Liver (tissue), 9 donors: ENCODE results near the gene JAGN1. TPM values are rescaled to one million over a fixed set of nuclear protein-coding genes. Genes with fewer than 3 reads are reported as not detected.

Experiments
- DNase-seq: peaks from one replicate; pipeline ENCODE4 v3.0.0-alpha.2; 2017; ENCODE audit warnings: low spot score
- H3K27ac ChIP-seq, 2 donors: one replicate each; pipeline ENCODE4 v1.7.0; 2013; ENCODE audit warnings: inconsistent platforms in 2 of 2, low read length in 2 of 2, control low read depth in 1 of 2, low read depth in 1 of 2, mild to moderate bottlenecking in 1 of 2
- H3K27me3 ChIP-seq, 4 donors: one replicate each; pipeline versions ENCODE4 v1.6.1 to v1.7.0; 2013; ENCODE audit warnings: low read length in 3 of 4, inconsistent platforms in 1 of 4, mild to moderate bottlenecking in 1 of 4, moderate library complexity in 1 of 4; ENCODE audit not compliant: control insufficient read depth in 4 of 4, insufficient read depth in 4 of 4
- H3K36me3 ChIP-seq, 4 donors: one replicate each; pipeline versions ENCODE4 v1.6.1 to v1.7.0; 2013; ENCODE audit warnings: low read length in 3 of 4, mild to moderate bottlenecking in 3 of 4, low read depth in 1 of 4, moderate library complexity in 1 of 4; ENCODE audit not compliant: control insufficient read depth in 4 of 4, insufficient read depth in 3 of 4
- H3K4me1 ChIP-seq, 4 donors: one replicate each; pipeline versions ENCODE4 v1.6.1 to v1.7.0; 2013; ENCODE audit warnings: low read length in 3 of 4, mild to moderate bottlenecking in 3 of 4, moderate library complexity in 1 of 4; ENCODE audit not compliant: control insufficient read depth in 4 of 4, insufficient read depth in 4 of 4
- H3K4me3 ChIP-seq, 3 donors: one replicate each; pipeline versions ENCODE4 v1.6.1 to v1.7.0; 2013; ENCODE audit warnings: low read length in 3 of 3, control low read depth in 1 of 3, low read depth in 1 of 3, mild to moderate bottlenecking in 1 of 3
- H3K9ac ChIP-seq, 2 donors: one replicate each; pipeline ENCODE4 v1.7.0; 2013; ENCODE audit warnings: low read length in 2 of 2, mild to moderate bottlenecking in 2 of 2, moderate library complexity in 2 of 2, control low read depth in 1 of 2, low read depth in 1 of 2
- H3K9me3 ChIP-seq, 4 donors: one replicate each; pipeline versions ENCODE4 v1.6.1 to v1.7.0; 2013; ENCODE audit warnings: low read length in 3 of 4; ENCODE audit not compliant: control insufficient read depth in 4 of 4
- FOXA1 ChIP-seq: IDR thresholded peaks from 2 replicates; pipeline ENCODE4 v1.6.1; 2016; ENCODE audit warnings: antibody characterized with exemption
- FOXA2 ChIP-seq: IDR thresholded peaks from 2 replicates; pipeline ENCODE4 v1.6.1; 2016; ENCODE audit warnings: antibody characterized with exemption
- GABPA ChIP-seq, 2 donors: IDR thresholded peaks in 1 of 2; conservative IDR thresholded peaks in 1 of 2; 2 replicates each; pipeline ENCODE4 v1.6.1; 2016; ENCODE audit warnings: antibody characterized with exemption in 2 of 2, mild to moderate bottlenecking in 1 of 2, moderate library complexity in 1 of 2
- HNF4A ChIP-seq, 2 donors: conservative IDR thresholded peaks; 2 replicates each; pipeline ENCODE4 v1.6.1; 2016; ENCODE audit warnings: antibody characterized with exemption in 2 of 2, mild to moderate bottlenecking in 2 of 2
- JUND ChIP-seq, 2 donors: IDR thresholded peaks; 2 replicates each; pipeline ENCODE4 v1.6.1; 2016; ENCODE audit warnings: antibody characterized with exemption in 2 of 2
- MAX ChIP-seq: IDR thresholded peaks from 2 replicates; pipeline ENCODE4 v1.6.1; 2016; ENCODE audit warnings: antibody characterized with exemption
- NR2F2 ChIP-seq: IDR thresholded peaks from 2 replicates; pipeline ENCODE4 v1.6.1; 2016; ENCODE audit warnings: antibody characterized with exemption
- RAD21 ChIP-seq, 2 donors: IDR thresholded peaks; 2 replicates each; pipeline ENCODE4 v1.6.1; 2016; ENCODE audit warnings: antibody characterized with exemption in 2 of 2, mild to moderate bottlenecking in 2 of 2
- RXRA ChIP-seq, 2 donors: IDR thresholded peaks; 2 replicates each; pipeline ENCODE4 v1.6.1; 2017 to 2018; ENCODE audit warnings: antibody characterized with exemption in 2 of 2, mild to moderate bottlenecking in 1 of 2
- SP1 ChIP-seq: IDR thresholded peaks from 2 replicates; pipeline ENCODE4 v1.6.1; 2018; ENCODE audit warnings: antibody characterized with exemption, mild to moderate bottlenecking
- YY1 ChIP-seq: IDR thresholded peaks from 2 replicates; pipeline ENCODE4 v1.6.1; 2016; ENCODE audit warnings: antibody characterized with exemption, mild to moderate bottlenecking
- WGBS: extraction: QIAGEN DNeasy Blood & Tissue Kit; methylation state at CpG from one replicate; pipeline ENCODE4 v1.1.7; 2013; 5-methylcytosine and 5-hydroxymethylcytosine counted together
- polyA plus RNA-seq, 2 donors: library from polyadenylated mRNA; stranded (reverse) in 1 of 2; unstranded in 1 of 2; fragments of 200-250 nt in 1 of 2; fragments of >200 nt in 1 of 2; fragmentation: Nextera tagmentation in 1 of 2; extraction: Ambion mirVana in 1 of 2; gene quantifications; one replicate each; pipeline versions ENCODE4 v1.2.1 to v1.2.3, GENCODE V29; 2013 to 2015
- total RNA-seq, 2 donors: library from RNA; depleted of rRNA; stranded (reverse); fragments of >200 nt; gene quantifications; one replicate each; pipeline ENCODE4 v1.2.3, GENCODE V29; 2014
- TF ChIP-seq, protein P1 (sequence below): IDR thresholded peaks from 2 replicates; pipeline ENCODE4 v1.6.1; 2016; ENCODE audit warnings: antibody characterized with exemption, mild to moderate bottlenecking
- TF ChIP-seq, protein P2 (sequence below): IDR thresholded peaks from 2 replicates; pipeline ENCODE4 v1.6.1; 2016; ENCODE audit warnings: antibody characterized with exemption
- TF ChIP-seq, protein P3 (sequence below): IDR thresholded peaks from 2 replicates; pipeline ENCODE4 v1.6.1; 2016; ENCODE audit warnings: antibody characterized with exemption
- donor health status: healthy.
- donor health status: healthy.
- donor health status: healthy.
- donor health status: healthy.
- donor health status: healthy.

JAGN1 gene
- total and polyA plus RNA-seq, 4 donors = 18.0 to 46.8 (median 30.6) TPM

- TF ChIP-seq, protein P1, sequence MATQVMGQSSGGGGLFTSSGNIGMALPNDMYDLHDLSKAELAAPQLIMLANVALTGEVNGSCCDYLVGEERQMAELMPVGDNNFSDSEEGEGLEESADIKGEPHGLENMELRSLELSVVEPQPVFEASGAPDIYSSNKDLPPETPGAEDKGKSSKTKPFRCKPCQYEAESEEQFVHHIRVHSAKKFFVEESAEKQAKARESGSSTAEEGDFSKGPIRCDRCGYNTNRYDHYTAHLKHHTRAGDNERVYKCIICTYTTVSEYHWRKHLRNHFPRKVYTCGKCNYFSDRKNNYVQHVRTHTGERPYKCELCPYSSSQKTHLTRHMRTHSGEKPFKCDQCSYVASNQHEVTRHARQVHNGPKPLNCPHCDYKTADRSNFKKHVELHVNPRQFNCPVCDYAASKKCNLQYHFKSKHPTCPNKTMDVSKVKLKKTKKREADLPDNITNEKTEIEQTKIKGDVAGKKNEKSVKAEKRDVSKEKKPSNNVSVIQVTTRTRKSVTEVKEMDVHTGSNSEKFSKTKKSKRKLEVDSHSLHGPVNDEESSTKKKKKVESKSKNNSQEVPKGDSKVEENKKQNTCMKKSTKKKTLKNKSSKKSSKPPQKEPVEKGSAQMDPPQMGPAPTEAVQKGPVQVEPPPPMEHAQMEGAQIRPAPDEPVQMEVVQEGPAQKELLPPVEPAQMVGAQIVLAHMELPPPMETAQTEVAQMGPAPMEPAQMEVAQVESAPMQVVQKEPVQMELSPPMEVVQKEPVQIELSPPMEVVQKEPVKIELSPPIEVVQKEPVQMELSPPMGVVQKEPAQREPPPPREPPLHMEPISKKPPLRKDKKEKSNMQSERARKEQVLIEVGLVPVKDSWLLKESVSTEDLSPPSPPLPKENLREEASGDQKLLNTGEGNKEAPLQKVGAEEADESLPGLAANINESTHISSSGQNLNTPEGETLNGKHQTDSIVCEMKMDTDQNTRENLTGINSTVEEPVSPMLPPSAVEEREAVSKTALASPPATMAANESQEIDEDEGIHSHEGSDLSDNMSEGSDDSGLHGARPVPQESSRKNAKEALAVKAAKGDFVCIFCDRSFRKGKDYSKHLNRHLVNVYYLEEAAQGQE = no peak
- TF ChIP-seq FOXA1 (no peak), HNF4A (conservative IDR thresholded peaks at IDR 0.05) (no peak)
- TF ChIP-seq, protein P2, sequence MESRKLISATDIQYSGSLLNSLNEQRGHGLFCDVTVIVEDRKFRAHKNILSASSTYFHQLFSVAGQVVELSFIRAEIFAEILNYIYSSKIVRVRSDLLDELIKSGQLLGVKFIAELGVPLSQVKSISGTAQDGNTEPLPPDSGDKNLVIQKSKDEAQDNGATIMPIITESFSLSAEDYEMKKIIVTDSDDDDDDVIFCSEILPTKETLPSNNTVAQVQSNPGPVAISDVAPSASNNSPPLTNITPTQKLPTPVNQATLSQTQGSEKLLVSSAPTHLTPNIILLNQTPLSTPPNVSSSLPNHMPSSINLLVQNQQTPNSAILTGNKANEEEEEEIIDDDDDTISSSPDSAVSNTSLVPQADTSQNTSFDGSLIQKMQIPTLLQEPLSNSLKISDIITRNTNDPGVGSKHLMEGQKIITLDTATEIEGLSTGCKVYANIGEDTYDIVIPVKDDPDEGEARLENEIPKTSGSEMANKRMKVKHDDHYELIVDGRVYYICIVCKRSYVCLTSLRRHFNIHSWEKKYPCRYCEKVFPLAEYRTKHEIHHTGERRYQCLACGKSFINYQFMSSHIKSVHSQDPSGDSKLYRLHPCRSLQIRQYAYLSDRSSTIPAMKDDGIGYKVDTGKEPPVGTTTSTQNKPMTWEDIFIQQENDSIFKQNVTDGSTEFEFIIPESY = no peak
Observed at GRCh38 chr3:9911863-9912262, 21.5 kb downstream of the JAGN1 start (continued).

GRCh38 chr3:9912294-9912935 is 22.0 kb downstream of the JAGN1 start:
- 33% methylated on average over 7 of the region's 7 CpGs for WGBS

More at GRCh38 chr3:9912294-9912935, 22.0 kb downstream of the JAGN1 start:
- TF ChIP-seq NR2F2 (no peak), HNF4A (conservative IDR thresholded peaks at IDR 0.05) (peak; percentile 46 to 78), FOXA2 (peak; percentile 52), RAD21 (IDR thresholded peaks at IDR 0.05) (peak; percentile 33 to 34), SP1 (peak; percentile 46), MAX (peak; percentile 61), GABPA (IDR thresholded peaks at IDR 0.05 in 1 of 2, conservative IDR thresholded peaks at IDR 0.05 in 1 of 2) (no peak), RXRA (IDR thresholded peaks at IDR 0.05) (peak; percentile 49 to 88), YY1 (peak; percentile 71), JUND (IDR thresholded peaks at IDR 0.05) (peak in 1 of 2 donors; percentile 57)
- TF ChIP-seq, protein P2 = peak; percentile 73
- TF ChIP-seq, protein P1 = peak; percentile 49
- TF ChIP-seq, protein P3, sequence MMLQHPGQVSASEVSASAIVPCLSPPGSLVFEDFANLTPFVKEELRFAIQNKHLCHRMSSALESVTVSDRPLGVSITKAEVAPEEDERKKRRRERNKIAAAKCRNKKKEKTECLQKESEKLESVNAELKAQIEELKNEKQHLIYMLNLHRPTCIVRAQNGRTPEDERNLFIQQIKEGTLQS = no peak
- Histone ChIP-seq H3K27me3 (no peaks in the 10 kb centered on the region), H3K27ac (peak overlapping the region; percentile 42 to 49), H3K9ac (no peak overlapping the region), H3K4me3 (no peak overlapping the region), H3K36me3 (no peaks in the 10 kb centered on the region), H3K4me1 (peaks cover 23 to 95% (median 72%) of the 10 kb centered on the region in 4 donors), H3K9me3 (no peaks in the 10 kb centered on the region)
- DNase-seq = no peak
